Naive thymus-derived CD4-positive, alpha-beta T cell (primary cell): Measurements from ENCODE around the gene EDRF1. TPM values are rescaled to one million over a fixed set of nuclear protein-coding genes. Genes with fewer than 3 reads are reported as not detected.

Source experiments
- ATAC-seq: fragments of 150-1000 bp; cut with Tn5 transposase; 2 replicates; pipeline ENCODE4 v1.10.0; 2021; ENCODE audit warnings: mild to moderate bottlenecking, moderate library complexity
- CTCF ChIA-PET: fragments of 350-600 bp; sonication (Branson Sonifier 250); formaldehyde crosslinking; loops from one replicate; lab custom pipeline; 2021; ENCODE audit warnings: antibody characterized with exemption; lab: Charles Lee
- POLR2A ChIA-PET: fragments of 350-600 bp; sonication (Branson Sonifier 250); formaldehyde crosslinking; loops from one replicate; lab custom pipeline; 2021; ENCODE audit warnings: antibody characterized with exemption, inconsistent platforms; lab: Charles Lee
- DNase-seq, 9 donors: peaks; one replicate each; pipeline versions ENCODE4 v3.0.0 to v3.0.0-alpha.2; 2020 to 2022; ENCODE audit warnings: mixed read lengths in 1 of 9
- H3K27ac ChIP-seq: one replicate; pipeline ENCODE4 v1.7.0; 2013; ENCODE audit warnings: mild to moderate bottlenecking, low read depth, low read length, moderate library complexity
- H3K27me3 ChIP-seq, 2 donors: one replicate each; pipeline ENCODE4 v1.7.0; 2013; ENCODE audit warnings: low read length in 2 of 2, mild to moderate bottlenecking in 2 of 2, moderate library complexity in 2 of 2; ENCODE audit not compliant: control insufficient read depth in 2 of 2, insufficient read depth in 2 of 2
- H3K36me3 ChIP-seq, 3 experiments: 1 replicate in 2 of 3; 2 replicates in 1 of 3; pipeline ENCODE4 v1.7.0; 2013; ENCODE audit warnings: low read length in 3 of 3, mild to moderate bottlenecking in 3 of 3, moderate library complexity in 1 of 3; ENCODE audit not compliant: insufficient read depth in 3 of 3, control insufficient read depth in 2 of 3
- H3K4me1 ChIP-seq, 2 donors: one replicate each; pipeline ENCODE4 v1.7.0; 2013; ENCODE audit warnings: low read length in 2 of 2, mild to moderate bottlenecking in 2 of 2, moderate library complexity in 1 of 2; ENCODE audit not compliant: control insufficient read depth in 2 of 2, insufficient read depth in 2 of 2
- H3K4me3 ChIP-seq: 2 replicates; pipeline ENCODE4 v1.7.0; 2013; ENCODE audit warnings: mild to moderate bottlenecking, low read length
- H3K9me3 ChIP-seq, 3 experiments: 1 replicate in 2 of 3; 2 replicates in 1 of 3; pipeline ENCODE4 v1.7.0; 2013; ENCODE audit warnings: low read length in 3 of 3; ENCODE audit not compliant: control insufficient read depth in 2 of 3
- H3K27ac Mint-ChIP-seq, 9 donors: one replicate each; pipeline ENCODE4 v1.8.0; 2020 to 2022; ENCODE audit warnings: mixed read lengths in 9 of 9, mild to moderate bottlenecking in 8 of 9, moderate library complexity in 5 of 9, inconsistent platforms in 2 of 9
- H3K27me3 Mint-ChIP-seq, 5 donors: one replicate each; pipeline ENCODE4 v1.8.0; 2021 to 2022; ENCODE audit warnings: mixed read lengths in 5 of 5, mild to moderate bottlenecking in 1 of 5
- H3K36me3 Mint-ChIP-seq, 5 donors: one replicate each; pipeline ENCODE4 v1.8.0; 2020 to 2022; ENCODE audit warnings: mixed read lengths in 5 of 5, mild to moderate bottlenecking in 3 of 5, inconsistent platforms in 1 of 5
- H3K4me1 Mint-ChIP-seq, 7 donors: one replicate each; pipeline ENCODE4 v1.8.0; 2020 to 2022; ENCODE audit warnings: mixed read lengths in 7 of 7, mild to moderate bottlenecking in 3 of 7, inconsistent platforms in 1 of 7
- H3K4me3 Mint-ChIP-seq, 10 donors: one replicate each; pipeline ENCODE4 v1.8.0; 2020 to 2022; ENCODE audit warnings: mild to moderate bottlenecking in 10 of 10, mixed read lengths in 10 of 10, moderate library complexity in 6 of 10, inconsistent platforms in 2 of 10
- H3K9me3 Mint-ChIP-seq, 11 donors: one replicate each; pipeline ENCODE4 v1.8.0; 2020 to 2022; ENCODE audit warnings: mixed read lengths in 11 of 11, mild to moderate bottlenecking in 4 of 11, inconsistent platforms in 1 of 11, moderate library complexity in 1 of 11
- intact Hi-C, 2 donors: fragments of 100-400 bp; cut with micrococcal nuclease; formaldehyde crosslinking; loops; one replicate each; pipeline ENCODE4 v1.15.1; 2023
- polyA plus RNA-seq, 2 donors: library from polyadenylated mRNA; unstranded; fragments of 300-500 nt; fragmentation: Illumina TruSeq; gene quantifications; one replicate each; pipeline ENCODE4 v1.2.3, GENCODE V29; 2021
- total RNA-seq, 6 experiments: library from RNA in 5 of 6; stranded (reverse) in 5 of 6; gene quantifications; 1 replicate in 5 of 6; 2 replicates in 1 of 6; pipeline ENCODE4 v1.2.3 and lab custom pipeline; 2021 to 2026

Gene EDRF1
- total RNA-seq (10 to 100 TPM; 33.8 to 64.4 (median 53.8) TPM), polyA plus RNA-seq (10 to 100 TPM; 11.3 to 13.6 TPM), total RNA-seq (lab: John Stamatoyannopoulos, UW) (67.6 reads per million, percentile 77 among the genes with 10 or more reads in this experiment)

- peak within 1 kb of the TSS; percentile 95 for H3K4me3 ChIP-seq
- Mint-ChIP-seq H3K27me3 (peaks cover 0 to 3% (median 0%) of the 10 kb centered on the region in 5 donors), H3K27ac (peak within 1 kb of the TSS; percentile 96 to 99 (median 97)), H3K36me3 (peaks cover 4 to 21% (median 16%) of the 10 kb centered on the region in 5 donors), H3K4me3 (peak within 1 kb of the TSS; percentile 89 to 99 (median 98)), H3K9me3 (peaks cover 0 to 15% (median 2%) of the 10 kb centered on the region in 11 donors), H3K4me1 (peaks cover 6 to 47% (median 39%) of the 10 kb centered on the region in 7 donors)
- peak; percentile 96 to 100 (median 99) for DNase-seq
- CTCF ChIA-PET, result no interaction called here
- no peaks in the 10 kb centered on the region for H3K9me3 ChIP-seq
- POLR2A ChIA-PET, result interaction anchor here (0.9 to 1.0 kb wide), 3 partner anchors 78 to 740 kb away, joined by 3 to 9 read pairs (median 3); partner anchors contain the start of genes BCCIP and UROS
- peaks cover 20 to 24% of the 10 kb centered on the region in 2 donors for H3K4me1 ChIP-seq
- no peaks in the 10 kb centered on the region for H3K27me3 ChIP-seq
- ATAC-seq, result peak; percentile 97
- intact Hi-C loops, result loop anchor here (1.0 to 5.0 kb wide), 6 partner anchors 104 to 1301 kb away; partner anchors contain the start of genes ABRAXAS2 (in 2 of the 2), BCCIP (in 2 of the 2), FANK1 (in 2 of the 2) and UROS (in 2 of the 2)
- H3K36me3 ChIP-seq, result peaks cover 1 to 32% (median 20%) of the 10 kb centered on the region in 3 experiments
- peak within 1 kb of the TSS; percentile 94 for H3K27ac ChIP-seq
These were observed at the start of gene EDRF1 for GRCh38 chr10:125719173-125720001. Gene EDRF1, plus strand, starts transcription at chr10:125719709. Its CDS starts 99 bp downstream, at chr10:125719808.

GRCh38 chr10:125672884-125673283 is 46.6 kb upstream of the EDRF1 start:
- H3K27ac ChIP-seq, result no peak overlapping the region
- no peak overlapping the region for H3K4me3 ChIP-seq
- H3K27me3 Mint-ChIP-seq, result peaks cover 2 to 48% (median 43%) of the 10 kb centered on the region in 5 donors
- ATAC-seq, result no peak
- CTCF ChIA-PET, result no interaction called here
- H3K4me3 Mint-ChIP-seq, result no peak overlapping the region
- POLR2A ChIA-PET, result no interaction called here
- H3K36me3 Mint-ChIP-seq, result peaks cover under 1 to 9% (median 5%) of the 10 kb centered on the region in 5 donors
- H3K4me1 ChIP-seq, result no peaks in the 10 kb centered on the region
- no peak overlapping the region for H3K27ac Mint-ChIP-seq
- H3K27me3 ChIP-seq, result no peaks in the 10 kb centered on the region
- H3K9me3 ChIP-seq, result peaks cover 0 to 16% (median 0%) of the 10 kb centered on the region in 3 experiments
- intact Hi-C loops, result no loop called here
- no peak for DNase-seq
- no peaks in the 10 kb centered on the region for H3K36me3 ChIP-seq
- H3K4me1 Mint-ChIP-seq, result no peaks in the 10 kb centered on the region
- H3K9me3 Mint-ChIP-seq, result peaks cover 15 to 77% (median 36%) of the 10 kb centered on the region in 11 donors

GRCh38 chr10:125679436-125679835 is 40.1 kb upstream of the EDRF1 start:
- no peaks in the 10 kb centered on the region for H3K27me3 ChIP-seq
- Mint-ChIP-seq H3K36me3 (peaks cover 0 to 8% (median 5%) of the 10 kb centered on the region in 5 donors), H3K4me3 (no peak overlapping the region), H3K9me3 (peaks cover 7 to 43% (median 29%) of the 10 kb centered on the region in 11 donors), H3K27ac (no peak overlapping the region), H3K27me3 (peaks cover 0 to 52% (median 38%) of the 10 kb centered on the region in 5 donors), H3K4me1 (no peaks in the 10 kb centered on the region)
- no peak for ATAC-seq
- POLR2A ChIA-PET, result no interaction called here
- H3K9me3 ChIP-seq, result peaks cover 0 to 27% (median 0%) of the 10 kb centered on the region in 3 experiments
- CTCF ChIA-PET, result no interaction called here
- no peak for DNase-seq
- H3K36me3 ChIP-seq, result no peaks in the 10 kb centered on the region
- intact Hi-C loops, result no loop called here
- H3K27ac ChIP-seq, result no peak overlapping the region
- no peaks in the 10 kb centered on the region for H3K4me1 ChIP-seq
- no peak overlapping the region for H3K4me3 ChIP-seq

GRCh38 chr10:125683063-125683462 is 36.4 kb upstream of the EDRF1 start, which contains the start of gene TEX36:
Gene TEX36, minus strand, starts transcription at chr10:125683163. Its CDS starts 174 bp downstream, at chr10:125682989.
- H3K27ac Mint-ChIP-seq, result peak within 1 kb of the TSS in 1 of 9 donors; percentile 4
- peaks cover 0 to 36% (median 32%) of the 10 kb centered on the region in 5 donors for H3K27me3 Mint-ChIP-seq
- CTCF ChIA-PET, result no interaction called here
- H3K4me1 Mint-ChIP-seq, result no peaks in the 10 kb centered on the region
- Histone ChIP-seq H3K27me3 (no peaks in the 10 kb centered on the region), H3K27ac (no peak within 1 kb of the TSS), H3K4me1 (no peaks in the 10 kb centered on the region), H3K4me3 (no peak within 1 kb of the TSS), H3K36me3 (no peaks in the 10 kb centered on the region), H3K9me3 (peaks cover 0 to 11% (median 0%) of the 10 kb centered on the region in 3 experiments)
- no peak within 1 kb of the TSS for H3K4me3 Mint-ChIP-seq
- DNase-seq, result no peak
- peaks cover 2 to 15% (median 8%) of the 10 kb centered on the region in 11 donors for H3K9me3 Mint-ChIP-seq
- intact Hi-C loops, result no loop called here
- H3K36me3 Mint-ChIP-seq, result peaks cover 0 to 6% (median 0%) of the 10 kb centered on the region in 5 donors
- POLR2A ChIA-PET, result no interaction called here
- ATAC-seq, result no peak

GRCh38 chr10:125683821-125684220 is 35.7 kb upstream of the EDRF1 start:
- peaks cover 0 to 5% (median 0%) of the 10 kb centered on the region in 3 experiments for H3K9me3 ChIP-seq
- H3K9me3 Mint-ChIP-seq, result peaks cover 0 to 10% (median 5%) of the 10 kb centered on the region in 11 donors
- H3K27me3 Mint-ChIP-seq, result peaks cover 0 to 38% (median 36%) of the 10 kb centered on the region in 5 donors
- H3K4me1 ChIP-seq, result no peaks in the 10 kb centered on the region
- no peak for ATAC-seq
- no peaks in the 10 kb centered on the region for H3K27me3 ChIP-seq
- H3K36me3 ChIP-seq, result no peaks in the 10 kb centered on the region
- ChIA-PET CTCF (no interaction called here), POLR2A (no interaction called here)
- peaks cover 0 to 5% (median 0%) of the 10 kb centered on the region in 5 donors for H3K36me3 Mint-ChIP-seq
- no peaks in the 10 kb centered on the region for H3K4me1 Mint-ChIP-seq
- H3K27ac ChIP-seq, result no peak overlapping the region
- H3K4me3 Mint-ChIP-seq, result no peak overlapping the region
- H3K27ac Mint-ChIP-seq, result no peak overlapping the region
- intact Hi-C loops, result no loop called here
- no peak overlapping the region for H3K4me3 ChIP-seq
- DNase-seq, result no peak

GRCh38 chr10:125684581-125684980 is 34.9 kb upstream of the EDRF1 start:
- H3K27me3 Mint-ChIP-seq, result peaks cover 0 to 40% (median 37%) of the 10 kb centered on the region in 5 donors
- no peaks in the 10 kb centered on the region for H3K4me1 ChIP-seq
- peaks cover 0 to 7% (median 4%) of the 10 kb centered on the region in 11 donors for H3K9me3 Mint-ChIP-seq
- H3K36me3 Mint-ChIP-seq, result peaks cover 0 to 4% (median 0%) of the 10 kb centered on the region in 5 donors
- H3K9me3 ChIP-seq, result no peaks in the 10 kb centered on the region
- intact Hi-C loops, result no loop called here
- H3K36me3 ChIP-seq, result no peaks in the 10 kb centered on the region
- H3K4me1 Mint-ChIP-seq, result no peaks in the 10 kb centered on the region
- ChIA-PET POLR2A (no interaction called here), CTCF (no interaction called here)
- DNase-seq (no peak), ATAC-seq (no peak)
- H3K4me3 ChIP-seq, result no peak overlapping the region
- no peak overlapping the region for H3K27ac ChIP-seq
- H3K27me3 ChIP-seq, result no peaks in the 10 kb centered on the region
- H3K27ac Mint-ChIP-seq, result no peak overlapping the region
- H3K4me3 Mint-ChIP-seq, result no peak overlapping the region
